Endothelial cell of umbilical vein (primary cell): Measurements from ENCODE around the gene CDC25C. TPM values are rescaled to one million over a fixed set of nuclear protein-coding genes. Genes with fewer than 3 reads are reported as not detected.

Source experiments
- BruUV-seq: library from RNA; stranded (reverse); fragments of 400-500 nt; replicated peaks from 2 replicates; lab custom pipeline; 2021; lab: Mats Ljungman, UMichigan
- CTCF ChIA-PET: fragments of 300-600, 350-600 bp; sonication (Branson Sonifier 250); formaldehyde crosslinking; loops from one replicate; lab custom pipeline; 2021; ENCODE audit warnings: antibody characterized with exemption, inconsistent platforms; lab: Charles Lee
- POLR2A ChIA-PET: fragments of 300-600, 350-600 bp; sonication (Branson Sonifier 250); formaldehyde crosslinking; loops from one replicate; lab custom pipeline; 2021; ENCODE audit warnings: antibody characterized with exemption, inconsistent platforms; lab: Charles Lee
- DNase-seq: peaks from one replicate; pipeline ENCODE4 v3.0.0-alpha.2; 2011; ENCODE audit warnings: low read depth, low spot score
- FAIRE-seq: peaks from 2 replicates; lab custom pipeline; 2011; peaks lifted over from hg19 to GRCh38; lab: Jason Lieb, UNC
- H2AFZ ChIP-seq: 2 replicates; pipeline ENCODE4 v1.6.0; 2012; ENCODE audit warnings: low read depth, low read length, control low read depth, inconsistent platforms
- H3K27ac ChIP-seq: 2 replicates; pipeline ENCODE4 v1.5.1; 2011; ENCODE audit warnings: low read depth, mild to moderate bottlenecking, control low read depth, low read length, moderate library complexity; ENCODE audit not compliant: insufficient read depth
- H3K27me3 ChIP-seq, 2 experiments: 2 replicates each; pipeline versions ENCODE4 v1.6.0 to v1.6.1; 2011; ENCODE audit warnings: low read length in 2 of 2, mixed read lengths in 1 of 2; ENCODE audit not compliant: control insufficient read depth in 2 of 2, insufficient read depth in 2 of 2
- H3K36me3 ChIP-seq, 2 experiments: 2 replicates in 1 of 2; 3 replicates in 1 of 2; pipeline ENCODE4 v1.5.1; 2011; ENCODE audit warnings: low read length in 2 of 2, mild to moderate bottlenecking in 1 of 2, moderate library complexity in 1 of 2; ENCODE audit not compliant: control insufficient read depth in 2 of 2, insufficient read depth in 2 of 2; ENCODE audit errors: extremely low read depth in 1 of 2
- H3K4me1 ChIP-seq: 3 replicates; pipeline ENCODE4 v1.5.1; 2011; ENCODE audit warnings: mild to moderate bottlenecking, low read length; ENCODE audit not compliant: control insufficient read depth, insufficient read depth; ENCODE audit errors: extremely low read depth
- H3K4me2 ChIP-seq: 2 replicates; pipeline ENCODE4 v1.6.1; 2011; ENCODE audit warnings: low read length, control low read depth, mixed read lengths; ENCODE audit not compliant: insufficient read depth
- H3K4me3 ChIP-seq, 3 experiments: fragments of 200-600 bp in 1 of 3; sonication (generic), shearing (Covaris generic) in 1 of 3; replicated peaks in 1 of 3; 2 replicates each; pipeline ENCODE4 v1.5.1; 2011 to 2016; ENCODE audit warnings: control low read depth in 3 of 3, low read length in 3 of 3, mild to moderate bottlenecking in 2 of 3, inconsistent platforms in 1 of 3, low read depth in 1 of 3, moderate library complexity in 1 of 3; ENCODE audit not compliant: insufficient read depth in 1 of 3
- H3K79me2 ChIP-seq: 2 replicates; pipeline ENCODE4 v1.6.0; 2012; ENCODE audit warnings: low read length, inconsistent platforms; ENCODE audit not compliant: control insufficient read depth, insufficient read depth
- H3K9ac ChIP-seq: replicated peaks from 2 replicates; pipeline ENCODE3; 2011; ENCODE audit warnings: low read length, control low read depth; ENCODE audit not compliant: insufficient read depth; ENCODE audit errors: extremely low read depth
- H3K9me1 ChIP-seq: replicated peaks from 3 replicates; pipeline ENCODE4 v1.6.0; 2011; ENCODE audit warnings: mild to moderate bottlenecking, low read length; ENCODE audit not compliant: control insufficient read depth, insufficient read depth; ENCODE audit errors: extremely low read depth
- H3K9me3 ChIP-seq: replicated peaks from 2 replicates; pipeline ENCODE4 v1.5.1; 2012; ENCODE audit warnings: low read length, inconsistent platforms; ENCODE audit not compliant: control insufficient read depth, insufficient read depth
- H4K20me1 ChIP-seq: replicated peaks from 2 replicates; pipeline ENCODE3; 2011; ENCODE audit warnings: mild to moderate bottlenecking, low read length; ENCODE audit not compliant: control insufficient read depth, insufficient read depth; ENCODE audit errors: extremely low read depth
- EZH2 ChIP-seq: IDR thresholded peaks from 2 replicates; pipeline ENCODE4 v1.6.1; 2012; ENCODE audit warnings: borderline replicate concordance, low read depth, mild to moderate bottlenecking, moderate library complexity, low read length, inconsistent platforms; ENCODE audit not compliant: severe bottlenecking
- FOS ChIP-seq: IDR thresholded peaks from 2 replicates; pipeline ENCODE4 v1.6.1; 2011; ENCODE audit warnings: mild to moderate bottlenecking, low read length, moderate library complexity, borderline replicate concordance; ENCODE audit not compliant: insufficient read depth
- GATA2 ChIP-seq: IDR thresholded peaks from 2 replicates; pipeline ENCODE4 v1.7.0; 2011; ENCODE audit warnings: low read depth, mild to moderate bottlenecking, moderate library complexity, mixed read lengths, low read length; ENCODE audit not compliant: insufficient read length, insufficient read depth
- JUN ChIP-seq: IDR thresholded peaks from 2 replicates; pipeline ENCODE4 v1.6.1; 2011; ENCODE audit warnings: borderline replicate concordance, low read depth; ENCODE audit not compliant: insufficient read length, insufficient read depth
- MYC ChIP-seq: IDR thresholded peaks from one replicate; pipeline ENCODE4 v1.6.1; 2011; ENCODE audit warnings: mild to moderate bottlenecking, low read depth, low read length
- POLR2A ChIP-seq: IDR thresholded peaks from 2 replicates; pipeline ENCODE4 v1.6.1; 2012; ENCODE audit warnings: low read depth, mild to moderate bottlenecking, control low read depth, low read length
- POLR2AphosphoS5 ChIP-seq: IDR thresholded peaks from 2 replicates; pipeline ENCODE4 v1.6.1; 2012; ENCODE audit warnings: low read depth, mild to moderate bottlenecking, control low read depth, low read length, moderate library complexity; ENCODE audit not compliant: insufficient read depth
- dilution Hi-C: fragments of 300-500 bp; cut with MboI; formaldehyde crosslinking; loops from one replicate; pipeline ENCODE4 v1.15.0; 2019; ENCODE audit warnings: low sequenced_read_pairs; ENCODE audit not compliant: extremely low pct_ligation_motif_present
- intact Hi-C: fragments of 100-400 bp; cut with micrococcal nuclease; formaldehyde crosslinking; loops from one replicate; pipeline ENCODE4 v1.10.0; 2022
- polyA plus RNA-seq, 4 experiments: library from polyadenylated mRNA; depleted of rRNA in 3 of 4; stranded (reverse) in 3 of 4; unstranded in 1 of 4; fragments of >200 nt; gene quantifications; 2 replicates each; pipeline versions ENCODE4 v1.2.1 to v1.2.3, GENCODE V29; 2011 to 2012; ENCODE audit warnings: missing spikeins in 1 of 4
- total RNA-seq: library from RNA; stranded (reverse); gene quantifications from 2 replicates; pipeline ENCODE4 v1.2.3, GENCODE V29; 2021
- TF ChIP-seq, protein P1 (sequence below), 2 donors: IDR thresholded peaks; 1 replicate in 1 of 2; 2 replicates in 1 of 2; pipeline ENCODE4 v1.5.1; 2011; ENCODE audit warnings: low read length in 2 of 2, mild to moderate bottlenecking in 2 of 2, moderate library complexity in 2 of 2, control low read depth in 1 of 2, inconsistent platforms in 1 of 2, low read depth in 1 of 2; ENCODE audit not compliant: insufficient read depth in 1 of 2; ENCODE audit errors: extremely low read depth in 1 of 2
- TF ChIP-seq, protein P2 (sequence below): IDR thresholded peaks from 2 replicates; pipeline ENCODE4 v1.6.1; 2011; ENCODE audit not compliant: insufficient read depth, insufficient read length

The CDC25C gene
- total and polyA plus RNA-seq, 2 donors (not counting 3 experiments of a cell fraction or from before 2014, with no cell fraction given), result 8.1 to 13.6 TPM

- Histone ChIP-seq H2AFZ (no peak overlapping the region), H3K27ac (no peak overlapping the region), H3K9me1 (no peaks in the 10 kb centered on the region), H3K9me3 (no peaks in the 10 kb centered on the region), H3K36me3 (no peaks in the 10 kb centered on the region), H3K27me3 (peaks cover 0 to 4% of the 10 kb centered on the region in 2 experiments), H3K79me2 (no peaks in the 10 kb centered on the region), H3K4me2 (no peak overlapping the region), H3K4me1 (no peaks in the 10 kb centered on the region), H3K9ac (no peak overlapping the region), H4K20me1 (no peaks in the 10 kb centered on the region), H3K4me3 (no peak overlapping the region)
- DNase-seq, result no peak
- no peak for FAIRE-seq
- BruUV-seq, result no TSS peak
- no peak for TF ChIP-seq GATA2
- no peak for TF ChIP-seq MYC
- TF ChIP-seq FOS, result no peak
- TF ChIP-seq, protein P1, sequence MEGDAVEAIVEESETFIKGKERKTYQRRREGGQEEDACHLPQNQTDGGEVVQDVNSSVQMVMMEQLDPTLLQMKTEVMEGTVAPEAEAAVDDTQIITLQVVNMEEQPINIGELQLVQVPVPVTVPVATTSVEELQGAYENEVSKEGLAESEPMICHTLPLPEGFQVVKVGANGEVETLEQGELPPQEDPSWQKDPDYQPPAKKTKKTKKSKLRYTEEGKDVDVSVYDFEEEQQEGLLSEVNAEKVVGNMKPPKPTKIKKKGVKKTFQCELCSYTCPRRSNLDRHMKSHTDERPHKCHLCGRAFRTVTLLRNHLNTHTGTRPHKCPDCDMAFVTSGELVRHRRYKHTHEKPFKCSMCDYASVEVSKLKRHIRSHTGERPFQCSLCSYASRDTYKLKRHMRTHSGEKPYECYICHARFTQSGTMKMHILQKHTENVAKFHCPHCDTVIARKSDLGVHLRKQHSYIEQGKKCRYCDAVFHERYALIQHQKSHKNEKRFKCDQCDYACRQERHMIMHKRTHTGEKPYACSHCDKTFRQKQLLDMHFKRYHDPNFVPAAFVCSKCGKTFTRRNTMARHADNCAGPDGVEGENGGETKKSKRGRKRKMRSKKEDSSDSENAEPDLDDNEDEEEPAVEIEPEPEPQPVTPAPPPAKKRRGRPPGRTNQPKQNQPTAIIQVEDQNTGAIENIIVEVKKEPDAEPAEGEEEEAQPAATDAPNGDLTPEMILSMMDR (IDR thresholded peaks at IDR 0.05; ENCODE audit: extremely low read depth in 1 of 2, insufficient read depth in 1 of 2, low read depth in 1 of 2, low read length in 2 of 2), result no peak
- TF ChIP-seq, protein P2, sequence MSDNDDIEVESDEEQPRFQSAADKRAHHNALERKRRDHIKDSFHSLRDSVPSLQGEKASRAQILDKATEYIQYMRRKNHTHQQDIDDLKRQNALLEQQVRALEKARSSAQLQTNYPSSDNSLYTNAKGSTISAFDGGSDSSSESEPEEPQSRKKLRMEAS, result no peak
- no peak for TF ChIP-seq POLR2A
- TF ChIP-seq JUN, result no peak
- no peak for TF ChIP-seq EZH2
- TF ChIP-seq POLR2AphosphoS5, result no peak
- CTCF ChIA-PET, result interaction anchor here (1.7 to 1.8 kb wide), 2 partner anchors 52 to 53 kb away, joined by 3 to 6 read pairs; no protein-coding TSS in a partner anchor
- POLR2A ChIA-PET, result no interaction called here
- dilution Hi-C loops (no loop called here), intact Hi-C loops (no loop called here)
Measured at GRCh38 chr5:138275379-138275782, 56.2 kb downstream of the CDC25C start.
